ENCODE data around the gene RBM46.

Gene RBM46

DNA sequence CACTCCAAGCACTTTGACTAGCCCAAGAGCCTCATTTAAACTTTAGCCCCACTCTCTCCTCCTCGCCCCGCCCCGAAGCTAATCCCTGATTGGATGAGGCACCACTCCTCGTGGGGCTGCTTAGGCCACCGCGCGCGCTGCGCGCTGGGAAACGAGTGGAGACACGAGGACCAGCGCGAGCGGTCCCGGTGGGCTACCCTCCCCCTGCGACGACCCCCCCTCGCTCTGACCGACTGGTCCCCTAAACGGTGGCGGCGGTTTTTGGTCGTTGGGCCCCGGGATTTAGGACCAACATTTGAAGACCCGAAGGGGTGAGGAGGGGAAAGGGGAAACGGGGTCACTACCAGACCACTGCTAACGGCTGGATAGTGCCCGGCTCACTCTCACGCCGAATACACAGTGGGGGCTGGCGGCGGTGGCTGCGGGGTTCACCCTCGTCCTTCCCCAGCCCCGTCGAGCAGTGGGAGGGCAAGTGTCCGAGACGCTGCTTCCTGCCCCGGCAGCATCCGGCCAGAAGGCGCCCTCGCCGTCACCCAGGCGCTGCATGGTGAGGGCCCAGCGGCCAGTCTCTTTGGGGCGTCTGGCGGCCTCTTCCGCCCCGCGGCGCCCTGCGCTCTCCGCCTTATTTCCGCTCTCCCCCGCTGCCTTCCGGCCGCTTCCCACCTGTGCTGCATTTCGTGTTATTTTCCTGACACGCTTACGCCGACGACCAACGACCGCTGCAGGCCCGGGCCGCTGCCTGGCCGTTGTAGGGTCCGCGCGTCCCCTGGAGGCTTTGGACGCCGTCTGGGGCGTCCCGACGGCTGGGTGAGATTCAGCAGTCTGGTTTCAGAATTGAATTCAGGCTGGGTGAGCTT lies at the start of gene RBM46:
RBM46 (plus strand) TSS at position 147 of the 857 bp plus-strand sequence. CDS start 15,481 bp downstream, outside the sequence.
- no peak for DNase-seq (ENCODE audit: low read depth, low spot score)

DNA sequence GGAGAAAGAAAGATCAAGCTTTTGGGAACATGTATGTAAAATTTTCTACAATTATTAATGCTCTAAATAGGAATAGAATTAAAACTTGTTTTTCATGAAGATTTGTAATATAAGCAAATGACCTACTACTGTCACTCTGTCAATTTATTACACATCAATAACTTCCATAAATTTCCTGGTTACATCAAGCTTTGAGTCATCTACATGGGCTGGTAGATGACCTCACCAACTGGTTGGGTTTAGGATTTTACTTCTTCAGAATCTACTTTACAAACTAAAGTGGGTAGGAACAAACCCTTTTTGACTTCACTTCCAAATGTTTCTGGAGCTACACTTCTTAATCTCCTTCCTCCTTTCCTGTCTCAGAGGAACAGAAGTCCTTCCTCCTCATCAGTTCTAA lies 49.3 kb upstream of the RBM46 start:
- no peak for DNase-seq (ENCODE audit: low read depth, low spot score)

DNA sequence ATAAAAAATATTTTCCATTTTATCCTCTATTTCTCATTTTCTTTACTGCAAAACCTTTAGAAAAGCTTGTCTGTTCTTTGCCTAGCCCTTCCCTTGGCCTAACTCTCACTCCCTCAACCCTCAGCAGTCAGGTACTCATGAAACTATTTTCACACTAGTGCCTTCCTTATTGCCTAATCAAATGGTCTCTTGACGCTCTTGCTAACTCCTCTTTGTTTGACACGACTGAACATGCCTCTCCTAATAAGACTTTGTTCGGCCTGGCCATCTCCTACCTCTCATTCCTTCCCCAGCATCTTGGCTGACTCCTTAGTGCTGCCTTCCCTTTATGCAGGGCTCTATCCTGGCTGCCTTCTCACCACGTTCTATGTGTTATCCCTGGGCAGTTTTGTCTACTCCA lies 48.4 kb upstream of the RBM46 start:
- no peak for DNase-seq (ENCODE audit: low read depth, low spot score)

DNA sequence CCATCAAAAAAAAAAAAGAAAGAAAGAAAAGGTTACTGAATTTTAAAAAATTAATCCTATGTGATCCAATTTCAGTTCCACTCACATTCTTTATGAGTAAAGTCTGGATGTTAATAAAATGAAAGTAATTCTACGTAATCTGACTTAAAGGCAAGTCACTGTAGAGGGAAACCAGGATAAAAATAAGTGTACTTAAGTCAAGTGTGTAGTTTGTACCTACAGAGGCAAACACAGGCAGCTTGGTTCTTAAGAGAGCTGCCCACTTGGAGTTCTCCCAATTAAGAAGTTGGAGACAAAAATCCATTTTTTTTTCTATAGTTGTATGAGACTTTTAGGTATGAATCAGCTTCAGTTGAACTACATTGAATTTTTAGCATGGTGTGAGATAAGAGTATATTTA lies 44.3 kb upstream of the RBM46 start:
- no peak for DNase-seq (ENCODE audit: low read depth, low spot score)

DNA sequence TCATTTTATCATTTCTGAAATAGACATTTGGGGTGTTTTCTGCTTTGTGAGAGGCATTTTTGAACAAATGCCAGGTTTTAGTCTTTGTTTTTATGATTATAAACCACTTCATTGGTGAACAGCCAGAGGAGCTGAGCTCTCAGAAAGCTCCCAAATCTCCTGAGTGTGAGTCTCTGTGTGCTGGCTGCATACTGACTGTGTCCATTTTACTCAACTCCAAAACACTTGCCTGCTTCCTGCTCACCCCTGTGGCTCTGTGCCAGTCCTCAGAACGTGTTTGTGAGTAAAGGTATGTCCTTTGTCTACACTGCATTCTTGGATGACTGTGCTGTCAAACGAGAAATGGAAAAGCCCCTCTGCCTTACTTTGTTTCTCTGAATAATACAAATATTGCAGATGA lies 42.6 kb upstream of the RBM46 start:
- peak; percentile 38 for DNase-seq (ENCODE audit: low read depth, low spot score)

GRCh38 chr4:154739111-154739510 lies 42.0 kb upstream of the RBM46 start:
- DNase-seq (ENCODE audit: low read depth, low spot score): no peak

GRCh38 chr4:154740462-154740861 lies 40.6 kb upstream of the RBM46 start:
- no peak for DNase-seq (ENCODE audit: low read depth, low spot score)

GRCh38 chr4:154741131-154741665 lies 39.9 kb upstream of the RBM46 start:
- no peak for DNase-seq (ENCODE audit: low read depth, low spot score)

DNA sequence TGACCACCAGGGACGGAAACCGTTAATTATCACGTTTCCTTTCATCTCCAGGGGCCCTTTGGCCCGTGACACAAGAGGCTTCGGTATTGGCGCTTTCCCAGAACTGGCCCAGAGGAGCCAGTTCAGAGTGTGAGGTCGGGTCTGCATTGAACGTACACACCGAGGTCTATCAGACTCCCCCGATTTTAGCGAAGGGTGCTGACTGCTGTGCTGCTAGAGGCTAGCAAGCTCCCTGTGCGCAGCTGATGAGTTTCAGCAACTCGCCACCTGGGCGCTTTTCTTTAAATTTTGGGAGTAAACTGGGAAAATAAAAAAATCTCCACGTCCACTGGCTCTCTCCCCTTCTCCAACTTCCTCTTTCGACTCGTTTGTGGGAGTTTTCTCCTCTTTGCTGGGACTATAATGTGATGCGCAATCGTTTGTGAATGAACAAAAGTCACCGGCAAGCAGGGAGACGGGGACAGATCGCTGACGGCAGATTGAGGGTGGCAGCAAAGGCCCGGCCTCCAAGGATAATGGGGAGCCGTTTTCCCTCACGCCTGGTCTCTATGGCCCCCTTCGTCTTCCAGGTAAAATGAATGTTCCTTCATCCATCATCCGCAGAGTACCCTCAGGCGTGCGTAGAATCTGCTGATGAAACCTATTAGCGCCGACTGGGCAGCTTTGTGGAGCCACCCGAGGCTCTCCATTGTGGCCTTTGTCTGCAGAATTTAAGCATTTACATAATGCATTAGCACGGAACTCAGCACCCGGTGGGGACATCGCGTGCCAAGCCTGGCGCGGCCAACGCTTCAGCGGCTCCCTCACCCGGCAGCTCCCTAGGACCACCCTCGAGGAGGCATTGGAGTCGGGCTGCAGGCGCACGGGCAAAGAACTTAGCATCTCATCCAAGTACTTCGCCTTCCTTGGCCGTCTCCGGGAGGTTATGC lies 38.9 kb upstream of the RBM46 start:
- peak; percentile 51 for DNase-seq (ENCODE audit: low read depth, low spot score)

DNA sequence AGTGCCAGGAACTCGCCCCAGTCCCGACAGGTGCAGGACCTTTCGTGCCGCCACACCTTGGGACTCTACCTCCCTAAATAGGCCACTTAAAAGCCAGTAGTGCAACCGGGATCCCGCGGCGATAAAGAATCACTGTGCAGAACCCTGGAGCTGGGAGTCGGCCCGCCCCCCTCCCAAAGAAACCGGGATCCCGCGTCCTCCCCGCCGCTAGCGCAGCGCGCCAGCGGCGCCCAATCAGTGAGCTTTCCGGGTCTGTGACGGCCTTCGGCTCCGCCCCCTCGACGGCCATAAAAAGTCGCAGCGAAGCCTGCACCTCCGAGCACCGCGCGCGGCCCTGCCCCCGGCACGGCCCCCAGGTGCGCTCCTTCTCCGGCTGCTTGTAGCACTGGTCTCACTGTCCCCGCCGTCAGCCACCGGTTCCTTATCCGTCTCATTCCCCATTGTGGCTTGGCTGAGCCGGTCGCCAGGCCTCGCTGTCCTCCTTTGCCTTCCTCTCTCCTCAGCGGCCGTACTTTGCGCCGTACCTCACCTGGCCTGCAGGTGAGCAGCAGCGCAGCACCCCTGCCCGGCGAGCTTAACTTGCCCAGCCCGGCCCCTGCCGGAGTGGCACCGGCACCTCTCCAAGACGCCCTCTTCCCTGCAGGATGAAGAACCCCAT lies 37.3 kb upstream of the RBM46 start, which contains the start of gene LRAT:
LRAT (plus strand) TSS at position 318 of the 658 bp plus-strand sequence; CDS start at position 645, 327 bp downstream.
- peak; percentile 69 for DNase-seq (ENCODE audit: low read depth, low spot score)

- no peak for DNase-seq (ENCODE audit: low read depth, low spot score)
Observed at GRCh38 chr4:154744341-154744926, 36.6 kb upstream of the RBM46 start.

DNA sequence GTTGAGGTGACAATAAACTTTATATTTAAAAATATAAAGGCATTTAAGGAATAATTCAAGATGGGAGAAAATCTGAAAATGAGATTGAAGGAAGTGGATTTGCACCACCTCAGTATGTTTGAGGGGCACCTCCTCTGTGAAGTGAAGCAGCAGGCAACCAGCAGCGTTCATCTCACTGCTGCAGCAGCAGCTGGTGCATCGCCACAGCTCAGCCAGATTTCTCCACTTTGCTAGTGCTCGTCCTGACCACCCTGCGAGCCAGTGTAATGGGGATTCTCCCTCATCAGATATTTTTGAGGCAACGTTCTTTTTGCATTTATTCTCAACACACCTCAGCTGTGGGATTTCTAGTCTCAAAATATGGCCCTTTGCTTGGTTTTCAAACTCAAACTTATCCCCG lies 23.4 kb upstream of the RBM46 start:
- no peak for DNase-seq (ENCODE audit: low read depth, low spot score)

DNA sequence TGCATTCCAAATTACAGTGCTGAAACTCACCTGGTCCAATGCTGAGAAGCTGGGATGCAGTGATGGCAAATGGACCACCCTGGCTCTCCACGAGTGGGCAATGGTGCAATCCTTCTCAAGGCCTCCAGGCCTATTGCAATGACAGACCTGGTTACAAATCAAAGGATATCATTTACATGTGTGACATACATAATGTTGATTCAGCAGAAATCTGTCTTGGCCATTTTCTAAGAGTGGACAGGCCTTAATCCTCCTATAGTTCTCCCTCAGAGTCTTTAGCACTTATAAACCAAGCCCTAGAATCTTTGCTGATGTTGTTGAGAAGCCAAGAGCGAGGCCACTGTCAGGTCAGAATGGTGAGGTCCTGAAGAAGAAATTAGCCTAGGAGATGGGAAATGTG lies 20.2 kb upstream of the RBM46 start:
- DNase-seq (ENCODE audit: low read depth, low spot score): no peak

DNA sequence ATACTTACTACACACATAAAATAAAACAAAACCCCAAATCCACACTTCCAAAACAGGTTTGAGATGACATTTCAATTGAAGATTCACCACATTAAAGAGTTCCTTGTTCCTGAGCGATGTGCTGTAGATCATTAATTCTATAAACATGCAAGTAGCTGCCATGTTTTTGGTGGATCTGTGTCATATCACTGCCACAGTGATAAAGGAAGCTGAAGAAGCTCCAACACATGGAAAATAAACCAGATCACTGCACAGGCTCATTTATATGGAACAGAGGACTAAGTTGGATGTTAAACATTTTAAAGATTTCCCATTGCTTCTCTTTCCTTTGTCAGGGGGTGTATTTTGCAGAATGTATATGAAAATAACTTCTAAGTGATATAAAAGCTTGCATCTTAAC lies 2.8 kb upstream of the RBM46 start:
- DNase-seq (ENCODE audit: low read depth, low spot score): no peak

DNA sequence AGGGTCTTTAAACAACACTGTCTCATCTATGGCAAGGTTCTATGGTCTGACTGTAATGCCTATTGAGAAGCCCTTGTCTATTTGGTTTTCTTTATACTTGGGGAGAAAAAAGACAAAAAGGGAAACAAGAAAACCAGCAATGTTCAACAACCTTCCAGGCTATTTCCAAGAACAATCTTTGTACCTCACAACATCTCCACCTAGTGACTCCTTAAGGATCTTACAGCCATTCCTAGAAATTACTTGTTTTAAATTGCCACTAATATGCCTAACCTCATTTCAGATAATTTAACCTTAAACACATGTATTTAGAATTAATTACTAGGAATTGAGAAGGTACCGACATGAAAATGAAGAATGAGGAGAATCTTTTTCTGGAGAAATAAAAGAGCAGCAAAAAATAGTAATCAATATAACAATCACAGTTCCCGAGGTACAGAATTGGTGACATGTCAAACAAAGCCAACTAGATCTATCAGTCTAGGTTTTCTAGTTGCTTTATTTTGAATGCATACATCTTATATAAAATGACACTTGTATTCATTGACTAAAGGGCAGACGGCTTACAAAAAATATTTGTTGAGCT lies 1.6 kb upstream of the RBM46 start:
- DNase-seq (ENCODE audit: low read depth, low spot score): peak; percentile 48

- no peak for DNase-seq (ENCODE audit: low read depth, low spot score)
Observed at GRCh38 chr4:154781983-154782293, 866 bp downstream of the RBM46 start.

DNA sequence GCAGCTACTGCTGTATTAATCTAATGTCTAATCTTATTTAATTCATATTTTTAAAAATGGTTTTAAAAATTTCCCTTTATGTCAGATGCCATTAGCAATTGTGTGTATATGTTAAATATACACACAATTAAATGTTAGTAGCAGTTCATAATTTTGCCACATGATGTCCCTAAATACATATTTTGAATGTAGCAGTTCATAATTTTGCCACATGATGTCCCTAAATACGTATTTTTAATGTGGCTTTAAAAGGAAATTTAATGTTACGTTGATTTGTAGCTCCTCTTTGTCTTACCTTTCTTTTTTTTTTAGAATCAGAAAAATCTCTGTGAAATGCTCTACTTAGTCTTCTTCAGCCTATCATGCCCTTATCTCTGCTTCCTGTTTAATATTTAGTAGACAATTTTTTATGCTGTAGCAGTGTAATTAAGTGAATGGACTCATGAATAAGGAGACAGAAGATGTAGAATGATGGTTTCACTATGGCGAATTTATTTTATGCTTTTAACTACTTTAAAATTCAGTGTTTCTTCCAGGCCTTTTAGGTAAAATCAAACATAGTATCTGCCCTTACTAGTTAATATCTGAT lies 26.1 kb downstream of the RBM46 start:
- DNase-seq (ENCODE audit: low read depth, low spot score): peak; percentile 36

GRCh38 chr4:154818230-154818629 lies 37.2 kb downstream of the RBM46 start:
- DNase-seq (ENCODE audit: low read depth, low spot score): no peak

DNA sequence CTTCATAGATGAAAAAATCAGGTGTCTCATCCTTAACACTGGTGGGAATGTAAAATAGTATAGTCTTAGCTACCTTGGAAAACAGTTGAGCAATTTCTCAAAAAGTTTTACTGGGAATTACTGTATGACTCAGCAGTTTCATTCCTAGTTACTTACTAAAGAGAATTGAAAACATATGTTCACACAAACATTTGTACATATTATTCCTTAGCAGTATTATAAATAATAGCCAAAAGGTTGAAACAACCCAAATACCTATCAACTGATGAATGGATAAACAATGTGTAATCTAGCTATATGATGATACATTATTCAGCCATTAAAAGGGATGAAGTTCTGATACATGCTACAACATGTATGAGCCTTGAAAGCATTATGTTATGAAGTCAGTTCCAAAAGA lies 41.7 kb downstream of the RBM46 start:
- peak; percentile 14 for DNase-seq (ENCODE audit: low read depth, low spot score)

DNA sequence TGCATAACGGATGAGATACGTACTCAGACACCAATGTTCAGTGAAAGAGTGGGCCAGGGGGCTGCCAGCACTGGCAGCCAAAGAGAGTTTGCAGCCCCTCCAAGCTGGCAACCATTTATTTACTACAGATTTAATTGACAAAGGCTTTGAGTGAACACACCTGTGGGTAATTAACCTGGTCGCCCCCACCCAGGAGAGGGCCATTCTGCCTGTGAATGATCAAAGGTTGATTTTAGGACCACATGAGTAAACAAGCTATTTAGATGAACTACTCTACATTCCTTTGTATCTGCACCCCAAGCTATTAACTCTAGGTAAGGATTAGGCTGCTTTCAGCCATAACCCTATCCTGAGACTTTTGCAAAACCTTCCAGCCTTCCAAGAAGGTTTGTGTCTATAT lies 55.0 kb downstream of the RBM46 start:
- DNase-seq (ENCODE audit: low read depth, low spot score): no peak

DNA sequence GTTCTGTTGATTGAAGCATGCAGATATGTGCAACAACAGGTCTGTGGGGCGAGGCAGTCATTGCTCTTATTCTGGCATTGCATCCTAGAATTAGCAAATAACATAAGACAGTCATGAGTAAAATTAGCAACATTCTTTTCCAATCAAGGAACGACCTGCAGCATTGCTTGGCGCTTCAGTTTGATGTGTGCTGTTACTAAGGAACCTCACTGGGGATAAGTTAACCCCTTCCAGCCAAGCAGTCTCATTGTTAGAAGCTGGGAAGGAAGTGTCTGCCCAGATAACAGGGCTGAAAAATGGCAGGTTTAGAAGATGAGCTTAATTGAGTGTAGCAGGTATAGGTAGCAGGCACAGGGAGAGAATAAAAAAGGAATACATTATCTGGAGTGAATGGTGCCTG lies 55.4 kb downstream of the RBM46 start:
- no peak for DNase-seq (ENCODE audit: low read depth, low spot score)
